NCI-H524 treated with DMSO at 0.1 percent for 48 hours (cell line): ENCODE measurements around the gene PARM1.

Experiments
- DNase-seq: peaks from one replicate; lab custom pipeline; 2025; lab: John Stamatoyannopoulos, UW

The PARM1 gene

DNA sequence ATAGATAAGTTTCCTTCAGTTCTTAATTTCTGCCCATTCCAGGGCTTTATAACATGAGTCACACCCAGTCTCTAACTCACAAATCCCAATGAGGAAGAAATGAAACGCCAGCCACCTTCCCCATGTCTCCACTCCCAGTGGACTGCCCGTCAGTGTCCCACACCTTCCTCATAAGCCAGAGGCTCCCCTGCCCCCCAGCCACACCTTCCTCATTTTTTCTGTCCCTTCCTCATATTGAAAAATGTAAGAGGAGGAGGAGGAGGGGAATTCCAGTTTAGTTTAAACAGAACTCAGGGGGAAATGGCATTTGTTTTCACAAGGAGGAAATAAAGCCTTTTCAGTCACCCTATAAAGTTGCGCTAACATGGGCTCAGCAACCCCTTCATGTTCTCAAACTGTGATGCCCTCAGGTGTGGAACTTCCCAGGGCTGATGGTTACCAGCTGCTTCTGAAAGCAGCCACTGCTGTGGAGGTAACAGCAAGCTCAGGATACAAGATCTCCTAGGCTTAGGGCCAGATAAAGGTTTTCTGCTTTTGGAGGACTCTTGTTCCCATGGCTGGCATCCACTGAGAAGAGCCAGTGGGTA, 97.8 kb downstream of the PARM1 start:
- no peak for DNase-seq

DNA sequence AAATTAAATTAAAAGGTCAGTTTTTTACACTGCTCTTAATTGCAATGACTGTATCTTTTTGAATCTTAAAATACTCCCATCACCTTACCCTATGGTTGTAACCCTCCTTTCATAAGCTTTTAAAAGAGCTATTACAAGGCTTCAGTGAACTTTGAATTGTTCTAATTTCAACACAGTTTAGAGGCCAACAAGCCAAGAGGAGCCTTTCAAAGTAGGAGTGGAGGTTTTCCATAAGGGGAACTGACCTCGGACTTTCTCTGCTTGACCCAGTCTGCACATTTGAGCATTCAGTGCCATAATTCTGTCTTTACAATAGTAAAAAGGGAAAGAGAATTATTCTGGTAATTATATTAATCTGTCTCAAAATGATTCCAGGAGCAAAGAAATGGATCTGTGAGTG, 98.9 kb downstream of the PARM1 start:
- DNase-seq: no peak

DNA sequence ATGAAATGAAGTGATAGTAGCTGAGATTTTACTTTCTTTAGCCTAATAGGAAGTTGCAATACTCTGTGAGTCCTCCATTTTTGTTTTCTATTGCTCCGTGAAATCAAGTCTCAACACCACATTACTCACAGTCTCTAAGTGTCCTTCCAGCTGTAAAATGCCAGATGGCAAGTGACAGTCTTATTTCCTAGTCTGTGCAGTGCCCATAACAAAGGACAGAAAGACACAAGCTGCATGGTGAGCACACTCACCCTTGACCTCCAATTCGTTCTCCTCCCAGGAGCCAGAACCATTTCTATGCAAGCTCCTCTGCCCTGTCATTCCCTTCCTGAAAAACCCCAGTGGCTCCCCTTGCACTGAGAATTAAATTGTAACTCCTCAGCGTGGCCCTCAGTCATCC, 101.6 kb downstream of the PARM1 start:
- no peak for DNase-seq

DNA sequence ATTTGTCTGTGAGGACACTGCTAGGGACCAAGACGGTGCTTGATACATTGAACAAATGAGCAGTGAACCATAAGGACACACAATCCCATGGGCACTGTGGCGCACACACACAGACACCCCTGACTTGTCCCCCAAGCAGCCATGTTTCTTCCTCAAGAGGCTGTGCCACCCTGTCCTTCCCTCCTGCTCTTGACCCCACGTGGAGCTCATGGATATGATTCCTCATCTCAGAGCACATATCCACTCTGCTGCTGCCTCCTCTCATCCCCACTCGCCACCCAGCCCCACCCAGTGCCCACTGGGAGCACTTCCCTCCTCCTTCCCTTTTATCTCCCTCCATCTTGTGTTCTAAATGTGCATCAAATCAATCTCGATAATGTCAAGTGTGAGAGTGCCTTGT, 102.4 kb downstream of the PARM1 start:
- DNase-seq: no peak

DNA sequence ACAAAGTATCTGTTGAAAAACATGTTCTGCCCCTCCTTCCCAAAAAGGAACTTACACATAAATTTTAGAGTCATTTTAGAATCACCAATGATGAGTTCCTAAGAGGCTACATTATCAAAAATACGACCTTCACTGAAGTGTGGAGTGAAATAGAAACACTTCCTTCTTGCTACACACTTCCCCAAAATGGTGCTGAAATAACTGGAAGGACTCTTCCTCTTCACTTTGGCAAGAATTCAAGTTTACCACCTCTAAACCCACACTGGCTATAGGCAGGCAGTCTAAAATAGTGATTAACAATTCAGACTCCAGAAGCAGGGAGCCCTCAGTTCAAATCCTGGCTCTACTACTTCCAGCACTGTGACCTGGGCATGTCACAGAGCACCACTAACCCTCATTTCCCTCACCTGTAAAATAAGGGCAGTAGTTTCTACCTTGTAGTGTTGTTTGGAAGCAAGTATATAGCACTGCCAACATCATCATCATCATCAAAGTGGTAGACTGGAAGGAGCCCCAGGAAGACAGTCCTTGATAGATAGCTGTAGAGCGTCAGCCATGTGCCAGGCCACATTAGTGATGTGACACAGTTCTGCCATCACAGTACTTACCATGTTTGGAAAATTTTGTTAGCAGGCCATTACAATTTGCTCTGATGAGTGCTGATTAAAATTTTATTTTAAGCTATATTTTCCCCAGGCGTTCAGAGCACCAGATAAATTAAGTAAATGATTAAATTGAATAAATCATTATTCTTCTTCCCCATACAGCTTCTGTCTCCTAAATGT, 103.3 kb downstream of the PARM1 start:
- no peak for DNase-seq

DNA sequence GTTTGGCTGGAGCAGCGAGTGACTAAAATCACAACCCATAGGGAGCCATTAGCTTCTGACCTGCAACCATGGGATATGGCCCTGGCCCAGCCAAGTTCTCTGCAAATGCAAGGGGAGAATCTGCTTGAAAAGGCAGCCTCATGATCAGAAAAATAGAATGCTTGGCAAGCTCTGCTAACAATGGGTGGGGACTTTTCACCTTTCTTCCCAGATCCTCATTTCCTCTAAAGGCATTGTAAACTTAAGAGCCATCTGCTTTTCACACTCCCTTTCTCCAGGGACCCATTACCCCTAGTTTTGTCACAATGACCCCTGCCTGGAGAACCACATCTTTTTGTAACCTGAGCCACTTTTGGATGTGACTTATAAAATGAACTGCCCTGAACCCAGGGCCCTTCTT, 104.3 kb downstream of the PARM1 start:
- DNase-seq: peak; percentile 72

DNA sequence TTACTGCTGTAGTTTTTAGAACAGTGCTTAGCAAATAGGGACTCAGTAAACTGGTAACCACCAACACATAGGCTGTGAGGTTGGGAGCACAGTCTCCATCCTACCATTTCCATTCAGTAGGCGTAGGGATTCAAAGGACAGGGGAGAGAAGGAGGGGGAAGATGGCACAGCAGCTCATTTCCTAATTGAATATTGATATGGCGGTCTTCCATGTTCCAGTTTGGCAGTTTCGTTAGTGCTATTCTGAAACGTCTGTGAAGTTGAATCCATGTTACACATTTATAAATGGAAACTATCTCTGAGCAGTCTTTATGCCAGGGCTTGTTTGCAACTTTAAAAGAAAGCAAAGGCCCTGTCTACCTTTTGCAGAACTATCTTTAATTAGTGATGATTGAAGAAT, 105.5 kb downstream of the PARM1 start:
- DNase-seq: no peak

DNA sequence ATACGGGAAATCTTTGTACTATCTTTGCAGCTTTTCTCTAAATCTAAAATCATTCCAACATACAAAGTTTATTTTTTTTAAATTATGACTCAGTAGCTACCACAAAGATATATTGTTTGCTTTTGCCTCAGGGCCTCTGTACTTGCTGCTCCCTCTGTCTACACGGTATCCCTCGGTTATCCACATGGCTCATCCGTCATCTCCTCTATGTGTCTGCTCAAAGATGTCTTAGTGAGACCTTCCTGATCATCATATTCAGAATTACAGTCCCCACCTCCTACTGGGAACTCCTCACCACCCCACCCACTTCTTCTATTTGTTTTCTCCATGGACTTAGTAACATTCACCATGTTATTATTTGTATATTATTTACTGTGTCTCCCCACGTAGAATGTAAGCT, 107.8 kb downstream of the PARM1 start:
- no peak for DNase-seq

DNA sequence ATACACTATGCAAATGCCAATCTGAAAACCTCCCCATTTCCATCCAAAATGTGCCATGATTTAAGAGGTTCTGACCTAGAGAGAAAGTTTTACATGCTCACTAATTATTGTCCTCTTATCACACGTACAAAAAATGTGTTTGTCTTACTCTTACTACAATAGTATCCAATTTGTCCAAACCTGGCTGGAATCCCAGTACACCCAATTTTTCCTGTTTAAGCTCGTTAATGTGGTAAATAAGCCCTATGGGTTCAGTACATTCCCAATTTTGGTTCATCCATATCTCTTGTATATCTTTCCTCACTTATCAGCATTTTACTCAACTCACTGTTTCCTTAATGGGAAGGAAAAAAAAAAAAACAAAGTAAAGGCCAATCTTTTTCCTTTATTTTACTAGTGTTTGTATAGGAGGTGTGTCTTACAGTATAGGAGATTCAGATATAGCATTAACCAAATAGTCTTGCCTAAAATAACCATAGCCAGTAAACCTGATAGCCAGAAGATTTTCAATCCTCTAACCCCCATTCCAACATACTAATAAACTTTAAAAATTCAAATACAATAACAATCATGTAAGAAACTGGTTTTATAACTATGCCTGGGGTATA, 109.8 kb downstream of the PARM1 start:
- no peak for DNase-seq

DNA sequence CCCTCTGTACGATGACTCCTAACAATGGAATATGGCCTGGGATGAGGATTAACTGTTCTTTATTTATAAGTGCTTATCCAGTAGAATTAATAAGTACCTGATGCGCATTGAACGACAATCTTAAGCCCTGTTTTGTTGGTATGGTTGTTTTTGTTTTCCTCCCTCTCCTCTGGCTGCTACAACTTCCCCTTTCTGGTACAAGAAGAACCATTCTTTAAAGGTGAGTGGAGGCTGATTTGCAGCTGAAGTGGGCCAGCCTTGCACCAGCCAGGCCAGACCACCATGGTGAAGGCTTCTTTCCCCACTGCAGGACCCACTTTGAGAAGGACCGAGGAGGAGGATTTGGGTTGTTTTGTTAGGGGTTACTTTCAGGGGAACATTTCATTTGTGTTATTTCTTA, 113.3 kb downstream of the PARM1 start:
- no peak for DNase-seq

DNA sequence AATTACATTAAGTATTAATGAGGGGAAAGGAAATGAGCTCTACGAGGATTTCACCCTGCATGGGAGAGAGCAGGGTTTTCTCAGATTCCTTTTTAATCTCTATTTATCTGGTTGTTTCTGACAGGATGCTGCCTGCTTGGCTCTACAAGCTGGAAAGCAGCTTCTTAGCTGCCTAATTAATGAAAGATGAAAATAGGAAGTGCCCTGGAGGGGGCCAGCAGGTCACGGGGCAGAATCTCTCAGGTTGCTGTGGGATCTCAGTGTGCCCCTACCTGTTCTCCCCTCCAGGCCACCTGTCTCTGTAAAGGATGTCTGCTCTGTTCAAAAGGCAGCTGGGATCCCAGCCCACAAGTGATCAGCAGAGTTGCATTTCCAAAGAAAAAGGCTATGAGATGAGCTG, 113.7 kb downstream of the PARM1 start:
- DNase-seq: no peak

DNA sequence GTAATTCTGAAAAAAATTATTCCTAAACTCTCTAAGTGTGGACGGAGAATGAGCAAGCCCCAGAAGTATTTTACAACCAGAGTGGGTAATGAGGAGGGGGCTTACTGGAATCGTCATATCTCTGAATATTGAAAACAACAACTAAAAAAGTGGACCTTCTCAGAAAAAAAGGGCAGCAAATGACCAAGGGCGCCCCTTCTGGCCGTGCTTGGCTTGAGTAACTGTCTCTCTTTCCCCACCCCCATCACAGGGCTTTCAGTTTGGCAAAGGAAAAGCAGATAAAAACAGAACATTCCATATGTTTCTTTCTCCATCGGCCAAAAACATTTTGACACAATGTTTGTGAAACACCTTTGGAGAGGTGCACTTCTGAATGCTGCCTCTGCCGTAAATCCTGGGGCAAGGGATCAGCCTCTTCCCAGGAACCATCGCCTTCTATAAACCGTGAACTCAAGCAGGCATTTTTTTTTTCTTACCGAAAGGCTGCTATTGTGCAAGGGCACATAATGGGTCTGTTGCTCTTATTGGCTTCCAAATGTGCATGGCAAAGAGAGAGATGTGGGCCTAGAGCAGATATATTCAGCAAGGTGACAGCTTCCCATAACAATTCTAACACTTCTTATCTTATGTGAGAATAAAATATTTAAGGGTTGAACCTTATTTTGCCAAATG, 115.4 kb downstream of the PARM1 start:
- DNase-seq: no peak

DNA sequence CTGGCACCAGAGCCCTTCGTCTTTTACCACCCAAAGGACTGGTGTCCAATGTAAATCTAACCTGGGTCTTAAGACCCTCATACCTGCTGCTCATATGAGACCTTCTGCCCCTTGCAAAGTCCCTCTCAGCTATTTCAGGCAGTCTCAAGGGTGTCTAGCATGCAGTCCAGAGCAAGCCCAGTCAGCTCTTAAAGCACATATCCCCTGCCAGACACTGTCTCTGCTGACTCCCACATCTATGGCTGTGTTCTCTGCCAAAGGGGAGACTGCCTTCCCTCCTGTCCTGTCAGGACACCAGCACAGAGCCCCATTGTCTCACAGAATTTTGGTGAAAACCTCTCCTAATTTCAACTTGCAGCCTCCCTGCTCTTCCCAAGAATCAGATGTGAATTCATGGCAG, 118.5 kb downstream of the PARM1 start:
- no peak for DNase-seq

DNA sequence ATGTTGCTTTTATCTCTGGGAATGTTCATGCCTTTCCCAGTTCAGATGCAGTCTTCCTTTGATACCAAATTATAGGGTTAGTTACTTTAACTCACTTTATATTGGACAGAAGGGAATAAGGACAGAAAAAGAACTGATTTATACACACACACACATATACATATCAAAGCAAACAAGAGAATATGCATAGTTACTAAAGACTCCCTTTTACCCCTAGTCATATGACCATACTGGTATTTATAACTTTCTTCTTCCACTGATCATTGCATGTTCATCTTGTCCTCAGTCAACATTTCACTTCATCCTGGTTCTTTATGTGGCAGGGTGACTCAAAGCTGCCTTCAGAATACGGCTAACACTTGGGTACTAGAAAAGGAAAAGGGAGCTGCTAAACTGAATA, 120.4 kb downstream of the PARM1 start:
- no peak for DNase-seq

DNA sequence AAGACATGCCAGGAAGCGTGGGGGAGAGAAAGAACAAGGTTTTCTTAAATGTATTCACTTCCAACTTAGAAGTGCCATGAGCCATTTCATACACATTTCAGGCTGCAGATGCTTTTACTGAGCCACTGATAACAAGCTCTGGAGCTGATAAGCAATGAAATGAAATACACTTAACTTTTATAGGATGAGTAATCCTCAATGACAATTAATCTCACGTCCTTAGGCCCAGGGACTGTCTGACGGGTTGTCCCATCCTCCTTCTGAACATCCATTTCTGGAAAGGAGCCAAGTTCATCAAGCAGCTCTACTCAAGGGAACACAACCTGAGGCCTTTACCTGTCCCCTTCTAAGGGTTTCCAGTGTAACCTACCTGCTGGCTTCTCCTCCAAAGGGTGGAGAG, 121.2 kb downstream of the PARM1 start:
- no peak for DNase-seq

DNA sequence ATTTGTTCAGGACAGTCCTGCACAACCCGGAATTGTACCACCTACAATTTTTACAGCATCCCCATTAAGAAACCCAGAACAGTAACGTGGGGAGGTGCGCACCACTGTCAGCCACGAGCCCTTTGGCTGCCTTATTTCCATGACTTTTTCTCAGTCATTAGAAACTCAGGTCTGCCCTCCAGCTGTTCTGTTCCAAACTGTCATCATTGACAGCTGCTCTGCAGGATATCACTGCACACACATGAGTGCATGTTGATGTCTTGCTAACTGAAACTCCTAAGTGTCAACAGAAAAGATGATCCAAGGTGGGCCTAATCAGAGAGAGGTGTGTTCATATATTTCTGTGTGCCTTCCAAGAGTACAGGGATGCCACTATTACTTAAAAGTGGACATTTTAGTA, 123.4 kb downstream of the PARM1 start:
- no peak for DNase-seq

DNA sequence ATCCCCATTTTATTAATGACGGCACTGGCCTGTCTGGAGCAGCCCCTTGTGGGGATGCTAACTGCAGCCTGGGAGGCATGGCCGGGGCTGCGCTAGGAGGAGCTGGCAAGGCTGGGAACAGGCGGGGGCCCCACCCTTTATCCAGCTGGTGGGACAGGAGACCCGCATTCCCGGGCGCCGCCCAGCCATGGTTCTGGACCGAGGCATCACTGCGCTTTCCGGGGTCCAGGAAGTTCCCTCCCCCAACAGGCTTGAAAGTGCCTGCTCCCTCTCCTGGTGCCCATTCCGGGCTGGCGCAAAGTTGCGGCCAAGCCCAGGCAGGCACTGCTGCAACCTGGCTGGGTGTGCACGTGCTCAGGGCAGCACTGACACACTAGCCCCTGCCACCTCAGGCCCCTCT, 124.5 kb downstream of the PARM1 start:
- no peak for DNase-seq

DNA sequence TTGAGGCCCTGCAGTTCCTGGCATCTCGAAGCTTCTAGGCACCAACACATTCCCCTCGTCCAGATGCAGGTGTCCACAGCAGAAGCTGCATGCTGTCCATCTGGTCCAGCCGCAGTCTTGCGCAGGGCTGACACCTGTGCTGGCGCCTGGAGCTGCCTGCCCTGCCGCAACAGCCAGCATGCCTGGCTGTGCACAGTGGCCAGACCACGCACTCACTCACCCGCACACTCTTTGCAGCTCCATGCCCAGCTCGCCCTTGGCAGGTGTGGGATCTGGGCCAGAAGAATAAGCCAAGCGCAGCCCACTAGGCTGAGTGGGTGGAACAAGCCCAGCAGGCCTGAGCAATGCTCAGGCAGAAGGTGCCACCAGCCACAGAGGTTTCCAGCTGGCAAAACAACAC, 125.6 kb downstream of the PARM1 start:
- no peak for DNase-seq

DNA sequence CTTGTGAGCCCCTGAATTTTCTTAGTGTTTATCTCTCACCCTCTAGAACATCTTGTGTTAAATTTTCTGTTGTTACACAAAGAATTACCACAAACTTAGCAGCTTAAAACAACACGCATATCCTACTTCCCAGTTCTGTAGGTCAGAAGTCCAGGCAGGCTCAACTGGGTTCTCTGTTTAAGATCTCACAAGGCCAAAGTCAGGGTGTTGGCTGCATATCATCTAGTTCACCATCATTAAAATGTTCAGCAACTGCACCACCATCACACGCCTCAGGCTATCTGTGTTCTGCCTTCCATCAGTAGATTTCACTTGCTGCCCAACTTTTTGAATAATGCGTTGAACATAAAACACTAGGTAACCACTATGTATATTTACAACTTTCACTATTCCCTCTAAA, 130.5 kb downstream of the PARM1 start:
- no peak for DNase-seq

DNA sequence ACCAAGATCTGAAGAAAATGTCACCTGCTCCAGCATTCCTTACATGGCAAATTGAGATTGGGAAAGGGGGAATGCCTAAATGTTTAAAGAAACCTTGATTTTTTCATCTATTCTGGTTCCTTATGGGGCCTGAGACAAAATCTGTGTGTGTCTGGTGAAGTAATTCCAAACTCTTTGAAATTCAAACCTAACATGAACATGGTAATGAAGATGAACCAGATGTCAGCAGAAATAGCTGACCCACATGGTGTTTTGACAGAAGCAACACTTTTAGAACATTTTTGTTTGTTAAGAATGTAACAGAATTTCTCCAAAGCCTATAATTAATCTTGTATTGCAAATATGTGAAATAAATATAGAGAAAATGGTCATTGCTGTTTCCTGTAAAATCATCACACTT, 133.0 kb downstream of the PARM1 start:
- no peak for DNase-seq

DNA sequence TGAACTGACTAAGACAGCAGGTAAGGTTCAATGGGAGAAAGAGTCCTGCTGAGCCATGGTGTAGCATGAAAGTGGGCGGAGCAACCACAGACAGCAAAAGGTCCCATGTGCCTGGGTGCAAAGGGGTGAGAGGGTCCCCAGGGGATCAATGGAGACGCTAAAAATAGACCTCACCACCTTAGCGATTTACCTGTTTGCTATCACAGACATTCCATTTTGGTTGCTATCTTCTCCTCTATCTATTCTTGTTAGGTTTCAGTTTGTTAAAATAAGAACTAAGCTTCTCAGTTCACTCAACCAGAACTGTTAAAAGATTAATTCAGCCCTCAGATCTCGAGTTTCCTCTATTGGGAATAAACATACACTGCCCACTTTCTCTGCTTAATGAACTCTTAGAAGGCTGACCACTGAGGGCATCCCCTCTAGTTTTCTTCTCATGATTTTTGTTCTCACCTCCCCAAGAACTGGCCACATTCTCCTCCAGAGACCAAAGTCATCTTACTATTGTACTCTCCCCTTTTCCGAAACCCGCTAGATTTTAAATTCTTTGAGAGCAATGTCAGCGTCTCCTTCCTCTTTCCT, 136.7 kb downstream of the PARM1 start:
- DNase-seq: no peak

DNA sequence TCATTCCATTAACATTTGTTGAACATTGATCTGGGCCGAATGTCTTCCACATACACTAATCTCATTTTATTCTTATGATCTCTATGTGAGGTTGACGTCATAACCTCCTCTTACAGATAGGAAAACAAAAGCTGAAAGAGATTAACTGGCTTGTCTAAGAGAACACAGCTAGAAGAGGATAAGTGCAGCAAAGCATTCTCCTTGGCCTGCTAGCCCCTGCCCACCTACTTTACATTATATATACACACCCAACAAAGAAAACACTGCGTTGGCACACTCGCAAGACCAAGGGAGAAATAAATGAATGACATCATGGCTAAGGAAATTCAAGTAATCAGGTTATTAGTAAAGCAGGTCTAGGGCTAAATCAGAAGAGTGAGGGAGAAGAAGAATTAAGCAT, 138.4 kb downstream of the PARM1 start:
- DNase-seq: no peak

DNA sequence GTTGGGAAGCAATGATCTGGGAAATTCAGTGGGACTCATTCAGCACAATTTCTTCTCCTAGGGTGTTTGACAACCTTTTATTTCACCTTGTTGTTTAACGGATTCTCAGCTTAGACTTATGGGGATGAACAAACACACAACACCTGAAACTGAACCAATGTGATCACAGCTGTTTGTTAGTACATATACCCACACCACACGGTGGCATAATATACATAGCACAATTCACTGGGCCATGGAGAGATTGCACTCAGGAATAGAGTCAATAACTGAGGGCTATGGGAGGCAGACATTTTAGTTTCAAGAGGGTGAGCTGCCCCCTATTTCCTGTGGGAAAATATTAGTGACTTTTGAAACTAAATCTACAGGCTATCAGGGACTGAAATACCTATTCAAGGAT, 148.0 kb downstream of the PARM1 start:
- no peak for DNase-seq
